Keratinocyte (primary cell): ENCODE data around the gene PSRC1. TPM values are rescaled to one million over a fixed set of nuclear protein-coding genes. Genes with fewer than 3 reads are reported as not detected.

Experiments used
- DNase-seq: peaks from one replicate; pipeline ENCODE4 v3.0.0-alpha.2; 2011; ENCODE audit warnings: low read depth, missing footprints, low spot score
- FAIRE-seq: peaks from 2 replicates; lab custom pipeline; 2011; peaks lifted over from hg19 to GRCh38; lab: Jason Lieb, UNC
- H2AFZ ChIP-seq: 2 replicates; pipeline ENCODE4 v1.6.0; 2012; ENCODE audit warnings: low read length, control low read depth, inconsistent platforms; ENCODE audit not compliant: control insufficient read depth
- H3K27ac ChIP-seq: 2 replicates; pipeline ENCODE4 v1.5.1; 2011; ENCODE audit warnings: low read length; ENCODE audit not compliant: control insufficient read depth, insufficient read depth
- H3K27me3 ChIP-seq: 3 replicates; pipeline ENCODE4 v1.6.0; 2011; ENCODE audit warnings: low read length; ENCODE audit not compliant: control insufficient read depth, insufficient read depth; ENCODE audit errors: extremely low read depth
- H3K36me3 ChIP-seq, 2 experiments: 2 replicates in 1 of 2; 3 replicates in 1 of 2; pipeline ENCODE4 v1.5.1; 2011; ENCODE audit warnings: low read length in 2 of 2, mild to moderate bottlenecking in 1 of 2; ENCODE audit not compliant: control insufficient read depth in 2 of 2, insufficient read depth in 2 of 2; ENCODE audit errors: extremely low read depth in 1 of 2
- H3K4me1 ChIP-seq: 3 replicates; pipeline ENCODE4 v1.5.1; 2011; ENCODE audit warnings: low read length; ENCODE audit not compliant: control insufficient read depth, insufficient read depth; ENCODE audit errors: extremely low read depth
- H3K4me2 ChIP-seq: 3 replicates; pipeline ENCODE4 v1.6.0; 2011; ENCODE audit warnings: low read depth, low read length; ENCODE audit not compliant: control insufficient read depth, insufficient read depth; ENCODE audit errors: extremely low read depth
- H3K4me3 ChIP-seq, 3 experiments: fragments of 200-600 bp in 1 of 3; sonication (generic) in 1 of 3; 2 replicates in 2 of 3; 3 replicates in 1 of 3; pipeline ENCODE4 v1.5.1; 2011 to 2016; ENCODE audit warnings: low read length in 3 of 3, mild to moderate bottlenecking in 3 of 3, control low read depth in 2 of 3, inconsistent platforms in 1 of 3, low read depth in 1 of 3, mixed read lengths in 1 of 3, mixed run types in 1 of 3, moderate library complexity in 1 of 3; ENCODE audit not compliant: control insufficient read depth in 2 of 3, insufficient read depth in 2 of 3; ENCODE audit errors: extremely low read depth in 1 of 3
- H3K79me2 ChIP-seq: 2 replicates; pipeline ENCODE4 v1.6.0; 2012; ENCODE audit warnings: low read length; ENCODE audit not compliant: control insufficient read depth, insufficient read depth
- H3K9ac ChIP-seq: 3 replicates; pipeline ENCODE4 v1.6.0; 2011; ENCODE audit warnings: low read length; ENCODE audit not compliant: control insufficient read depth, insufficient read depth; ENCODE audit errors: extremely low read depth
- H3K9me1 ChIP-seq: 3 replicates; pipeline ENCODE4 v1.6.0; 2011; ENCODE audit warnings: low read length; ENCODE audit not compliant: control insufficient read depth, insufficient read depth; ENCODE audit errors: extremely low read depth
- H3K9me3 ChIP-seq: 2 replicates; pipeline ENCODE4 v1.5.1; 2012; ENCODE audit warnings: low read depth, low read length; ENCODE audit not compliant: control insufficient read depth
- H4K20me1 ChIP-seq: 3 replicates; pipeline ENCODE4 v1.6.0; 2011; ENCODE audit warnings: low read length; ENCODE audit not compliant: control insufficient read depth, insufficient read depth; ENCODE audit errors: extremely low read depth
- CTCF ChIP-seq, 3 experiments: IDR thresholded peaks in 1 of 3; conservative IDR thresholded peaks in 1 of 3; optimal IDR thresholded peaks in 1 of 3; 2 replicates in 2 of 3; 3 replicates in 1 of 3; pipeline versions ENCODE3 to v1.5.1; 2011; ENCODE audit warnings: low read length in 3 of 3, mild to moderate bottlenecking in 3 of 3, moderate library complexity in 2 of 3, control low read depth in 1 of 3, inconsistent platforms in 1 of 3; ENCODE audit not compliant: insufficient read depth in 2 of 3; ENCODE audit errors: extremely low read depth in 1 of 3
- EZH2 ChIP-seq: IDR thresholded peaks from one replicate; pipeline ENCODE4 v1.6.1; 2012; ENCODE audit warnings: inconsistent platforms, mild to moderate bottlenecking, low read length, moderate library complexity
- dilution Hi-C: fragments of 300-500 bp; cut with MboI; formaldehyde crosslinking; loops from one replicate; pipeline ENCODE4 v1.7.0; 2020; ENCODE audit warnings: low sequenced_read_pairs; ENCODE audit not compliant: extremely low pct_ligation_motif_present
- polyA plus RNA-seq, 5 experiments: library from polyadenylated mRNA; depleted of rRNA in 3 of 5; stranded (reverse) in 3 of 5; stranded (forward) in 1 of 5; unstranded in 1 of 5; fragments of >200 nt; gene quantifications; 1 replicate in 1 of 5; 2 replicates in 3 of 5; 3 replicates in 1 of 5; pipeline versions ENCODE4 v1.2.1 to v1.2.3, GENCODE V29; 2011 to 2012; ENCODE audit warnings: missing spikeins in 2 of 5, low read depth in 1 of 5, low replicate concordance in 1 of 5

The PSRC1 gene
- polyA plus RNA-seq, 1 donor (not counting 4 experiments of a cell fraction or from before 2014, with no cell fraction given) = 10.2 TPM

GRCh38 chr1:109241344-109241743 lies 41.6 kb downstream of the PSRC1 start:
- FAIRE-seq = no peak
- H3K4me2 ChIP-seq = no peak overlapping the region
- no peak for DNase-seq
- dilution Hi-C loops = no loop called here
- no peak overlapping the region for H3K27ac ChIP-seq
- peaks cover 5% of the 10 kb centered on the region for H4K20me1 ChIP-seq
- H3K36me3 ChIP-seq = peaks cover 23 to 30% of the 10 kb centered on the region in 2 experiments
- H3K4me1 ChIP-seq = peaks cover 29% of the 10 kb centered on the region
- H3K79me2 ChIP-seq = no peaks in the 10 kb centered on the region
- no peak overlapping the region for H2AFZ ChIP-seq
- H3K4me3 ChIP-seq = no peak overlapping the region
- no peak overlapping the region for H3K9ac ChIP-seq
- no peaks in the 10 kb centered on the region for H3K27me3 ChIP-seq
- H3K9me1 ChIP-seq = peaks cover 3% of the 10 kb centered on the region
- no peaks in the 10 kb centered on the region for H3K9me3 ChIP-seq
- TF ChIP-seq EZH2 = no peak
- no peak for TF ChIP-seq CTCF (optimal IDR thresholded peaks at IDR 0.05 in 1 of 3, IDR thresholded peaks at IDR 0.05 in 1 of 3, conservative IDR thresholded peaks at IDR 0.05 in 1 of 3; ENCODE audit: extremely low read depth in 1 of 3, insufficient read depth in 2 of 3, low read length in 3 of 3)

GRCh38 chr1:109240158-109241152 lies 42.5 kb downstream of the PSRC1 start:
- no peak for FAIRE-seq
- Histone ChIP-seq H3K4me3 (peak overlapping the region in 1 of 3 experiments; percentile 55), H3K9me3 (no peaks in the 10 kb centered on the region), H3K27me3 (no peaks in the 10 kb centered on the region), H3K9me1 (peaks cover 3% of the 10 kb centered on the region), H2AFZ (peak overlapping the region; percentile 14), H3K27ac (peak overlapping the region; percentile 99), H3K9ac (peak overlapping the region; percentile 85), H3K36me3 (peaks cover 29 to 38% of the 10 kb centered on the region in 2 experiments), H3K4me2 (peak overlapping the region; percentile 59), H3K79me2 (no peaks in the 10 kb centered on the region), H3K4me1 (peaks cover 29% of the 10 kb centered on the region), H4K20me1 (peaks cover 5% of the 10 kb centered on the region)
- DNase-seq = peak; percentile 86
- TF ChIP-seq CTCF (optimal IDR thresholded peaks at IDR 0.05 in 1 of 3, IDR thresholded peaks at IDR 0.05 in 1 of 3, conservative IDR thresholded peaks at IDR 0.05 in 1 of 3; ENCODE audit: extremely low read depth in 1 of 3, insufficient read depth in 2 of 3, low read length in 3 of 3) = no peak
- dilution Hi-C loops = no loop called here
